Fibroblast of mammary gland (primary cell): Measurements from ENCODE around the gene SLC22A23.

Source experiments
- DNase-seq: peaks from one replicate; pipeline ENCODE4 v3.0.0-alpha.2; 2010; ENCODE audit warnings: low read depth
- H3K4me3 ChIP-seq: 2 replicates; pipeline ENCODE4 v1.5.1; 2011; ENCODE audit warnings: low read depth, mild to moderate bottlenecking, low read length, moderate library complexity; ENCODE audit not compliant: control insufficient read depth
- TF ChIP-seq, protein P1 (sequence below): conservative IDR thresholded peaks from 2 replicates; pipeline ENCODE4 v1.5.1; 2011; ENCODE audit warnings: low read depth, low read length, inconsistent platforms; ENCODE audit not compliant: control insufficient read depth, insufficient read depth

SLC22A23 gene

DNA sequence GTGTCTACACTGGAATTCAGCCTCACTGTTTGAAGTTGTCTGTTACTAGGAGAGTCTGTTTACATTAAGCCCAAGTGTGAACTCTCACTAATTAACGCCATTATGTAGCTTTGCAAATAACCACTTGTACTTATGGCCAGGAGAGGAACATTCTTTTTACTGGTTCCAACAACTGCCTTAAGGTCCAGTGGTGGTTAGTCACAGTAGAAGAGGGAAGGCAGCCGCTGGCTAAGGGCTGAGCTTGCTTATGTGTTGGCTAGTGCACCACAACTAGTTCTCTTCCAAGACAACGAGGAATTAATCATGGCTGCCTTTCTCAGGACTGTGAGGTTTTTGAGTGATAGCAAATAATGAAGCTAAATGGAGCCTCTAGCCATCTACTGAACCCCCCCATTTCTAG is 14.9 kb upstream of the SLC22A23 start:
- TF ChIP-seq, protein P1, sequence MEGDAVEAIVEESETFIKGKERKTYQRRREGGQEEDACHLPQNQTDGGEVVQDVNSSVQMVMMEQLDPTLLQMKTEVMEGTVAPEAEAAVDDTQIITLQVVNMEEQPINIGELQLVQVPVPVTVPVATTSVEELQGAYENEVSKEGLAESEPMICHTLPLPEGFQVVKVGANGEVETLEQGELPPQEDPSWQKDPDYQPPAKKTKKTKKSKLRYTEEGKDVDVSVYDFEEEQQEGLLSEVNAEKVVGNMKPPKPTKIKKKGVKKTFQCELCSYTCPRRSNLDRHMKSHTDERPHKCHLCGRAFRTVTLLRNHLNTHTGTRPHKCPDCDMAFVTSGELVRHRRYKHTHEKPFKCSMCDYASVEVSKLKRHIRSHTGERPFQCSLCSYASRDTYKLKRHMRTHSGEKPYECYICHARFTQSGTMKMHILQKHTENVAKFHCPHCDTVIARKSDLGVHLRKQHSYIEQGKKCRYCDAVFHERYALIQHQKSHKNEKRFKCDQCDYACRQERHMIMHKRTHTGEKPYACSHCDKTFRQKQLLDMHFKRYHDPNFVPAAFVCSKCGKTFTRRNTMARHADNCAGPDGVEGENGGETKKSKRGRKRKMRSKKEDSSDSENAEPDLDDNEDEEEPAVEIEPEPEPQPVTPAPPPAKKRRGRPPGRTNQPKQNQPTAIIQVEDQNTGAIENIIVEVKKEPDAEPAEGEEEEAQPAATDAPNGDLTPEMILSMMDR = no peak
- peak; percentile 76 for DNase-seq
- no peak overlapping the region for H3K4me3 ChIP-seq

DNA sequence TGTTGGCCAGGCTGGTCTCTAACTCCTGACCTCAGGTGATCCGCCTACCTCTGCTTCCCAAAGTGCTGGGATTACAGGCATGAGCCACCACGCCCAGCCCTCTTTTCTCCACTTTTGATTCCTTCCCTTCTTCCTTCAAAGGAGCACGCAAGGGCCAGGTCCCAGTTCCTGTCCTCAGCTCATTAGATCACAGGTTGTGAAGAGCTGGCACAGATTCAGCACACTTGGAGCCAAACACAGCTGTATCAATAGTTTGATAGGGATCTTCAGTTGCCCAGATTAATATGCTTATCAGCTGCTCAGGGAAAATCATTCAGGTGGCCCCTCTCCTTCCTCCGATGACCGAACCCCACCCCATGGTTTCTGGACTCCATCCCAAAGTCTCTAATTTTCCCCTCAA is 14.4 kb upstream of the SLC22A23 start:
- no peak overlapping the region for H3K4me3 ChIP-seq
- DNase-seq = no peak
- TF ChIP-seq, protein P1 = no peak

- DNase-seq = no peak
- no peak overlapping the region for H3K4me3 ChIP-seq
- TF ChIP-seq, protein P1 = no peak
Measured at GRCh38 chr6:3468585-3468984, 11.7 kb upstream of the SLC22A23 start.

GRCh38 chr6:3467996-3468395 is 11.1 kb upstream of the SLC22A23 start:
- H3K4me3 ChIP-seq = no peak overlapping the region
- DNase-seq = no peak
- TF ChIP-seq, protein P1 = no peak

DNA sequence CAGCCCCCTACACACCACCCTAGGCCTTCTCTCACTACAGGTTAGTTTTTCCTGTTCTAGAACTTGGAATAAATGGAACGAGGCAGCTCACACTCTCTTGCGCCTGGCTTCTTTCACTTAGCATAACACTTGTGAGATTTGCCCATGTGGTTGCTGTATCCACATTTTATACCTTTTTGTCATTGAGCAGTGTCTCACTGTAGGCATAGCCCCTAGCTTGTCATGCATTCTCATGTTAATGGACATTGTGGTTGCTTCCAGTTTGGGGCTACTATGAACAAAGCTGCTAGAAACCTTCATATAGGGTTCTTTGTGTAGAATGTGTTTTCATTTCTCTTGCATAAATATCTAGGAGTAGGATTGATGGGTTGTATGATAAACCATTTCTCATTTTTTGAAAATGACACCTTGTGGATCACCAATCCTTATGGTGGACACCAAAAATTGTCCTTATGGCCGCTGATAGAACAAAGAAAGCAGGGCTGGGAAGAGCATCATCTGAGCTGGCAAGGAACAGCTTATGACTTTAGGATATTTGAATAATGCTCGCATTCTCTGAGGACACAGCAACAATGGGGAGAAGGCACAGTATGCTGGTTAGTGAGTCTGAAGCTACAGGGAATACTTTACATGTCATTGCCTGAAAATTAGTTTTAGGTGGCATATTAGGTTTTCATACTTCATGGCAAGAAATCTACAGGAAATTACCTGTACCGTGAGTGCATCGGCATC is 9.8 kb upstream of the SLC22A23 start:
- DNase-seq = no peak
- TF ChIP-seq, protein P1 = no peak
- H3K4me3 ChIP-seq = no peak overlapping the region

DNA sequence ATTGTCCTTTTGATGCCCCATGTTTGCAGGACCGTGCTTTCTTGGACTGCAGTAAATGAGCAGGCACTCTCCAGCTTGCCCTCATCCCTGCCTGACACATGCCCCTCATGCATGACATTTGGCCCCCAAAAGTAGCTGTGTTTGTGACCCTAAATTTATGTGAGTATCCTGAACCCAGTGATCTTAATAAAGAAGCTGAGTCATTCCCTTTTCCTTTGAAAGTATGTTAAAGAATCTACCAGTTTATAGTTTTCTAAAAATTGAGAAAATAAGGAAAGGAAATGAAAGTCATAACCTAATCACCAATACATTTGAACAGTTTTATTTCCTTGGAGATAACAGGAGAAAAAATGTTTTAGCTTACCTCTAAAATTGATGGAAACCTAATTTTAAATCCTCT is 3.4 kb upstream of the SLC22A23 start:
- no peak overlapping the region for H3K4me3 ChIP-seq
- no peak for DNase-seq
- TF ChIP-seq, protein P1 = no peak
